Measurements from ENCODE around the gene PROZ.

- no peak for TF ChIP-seq CTCF (IDR thresholded peaks at IDR 0.05; ENCODE audit: insufficient read depth, low read depth, low read length)
- TF ChIP-seq EZH2 (IDR thresholded peaks at IDR 0.05; ENCODE audit: insufficient read depth, low read length): peak; percentile 71
Measured at GRCh38 chr13:113110048-113110851, 48.2 kb upstream of the PROZ start.

Data from astrocyte (in vitro differentiated cells and primary cell).